K562 treated with DMSO at 1 percent for 12 hours (cell line): ENCODE results near the gene PKD2. TPM values are rescaled to one million over a fixed set of nuclear protein-coding genes. Genes with fewer than 3 reads are reported as not detected.

ENCODE experiments used
- total RNA-seq: library from RNA; unstranded; fragments of 300-600 nt; gene quantifications from 2 replicates; pipeline ENCODE4 v1.2.3, GENCODE V29; 2022; ENCODE audit not compliant: insufficient read depth

The PKD2 gene
- 0.49 TPM in 1 of 2 replicates, not detected in the other for total RNA-seq

GRCh38 chr4:88007304-88008121, at the start of gene PKD2:
Gene PKD2, plus strand, starts transcription at chr4:88007635. Its CDS starts 99 bp downstream, at chr4:88007734.

GRCh38 chr4:87975466-87975865, 32.0 kb upstream of the PKD2 start, which contains the start of gene SPP1:
Gene SPP1, plus strand, starts transcription at chr4:87975714. Its CDS starts 1,182 bp downstream, at chr4:87976896.

Other genes starting within 250 kb of the PKD2 start
- not detected in 2 replicates for gene IBSP, start 208.1 kb upstream of the PKD2 start, total RNA-seq
- not detected in 2 replicates for gene MEPE, start 174.7 kb upstream of the PKD2 start, total RNA-seq
- gene SPP1, start 31.9 kb upstream of the PKD2 start, total RNA-seq = 1.2 TPM in 1 of 2 replicates, not detected in the other
- gene ABCG2, start 151.0 kb downstream of the PKD2 start, total RNA-seq = not detected in 2 replicates